Ecto neural progenitor cell (in vitro differentiated cells): ENCODE measurements around the gene RAB6B.

ENCODE experiments used
- DNase-seq: peaks from one replicate; pipeline ENCODE4 v3.0.0-alpha.2; 2018; ENCODE audit warnings: low spot score

RAB6B gene

DNA sequence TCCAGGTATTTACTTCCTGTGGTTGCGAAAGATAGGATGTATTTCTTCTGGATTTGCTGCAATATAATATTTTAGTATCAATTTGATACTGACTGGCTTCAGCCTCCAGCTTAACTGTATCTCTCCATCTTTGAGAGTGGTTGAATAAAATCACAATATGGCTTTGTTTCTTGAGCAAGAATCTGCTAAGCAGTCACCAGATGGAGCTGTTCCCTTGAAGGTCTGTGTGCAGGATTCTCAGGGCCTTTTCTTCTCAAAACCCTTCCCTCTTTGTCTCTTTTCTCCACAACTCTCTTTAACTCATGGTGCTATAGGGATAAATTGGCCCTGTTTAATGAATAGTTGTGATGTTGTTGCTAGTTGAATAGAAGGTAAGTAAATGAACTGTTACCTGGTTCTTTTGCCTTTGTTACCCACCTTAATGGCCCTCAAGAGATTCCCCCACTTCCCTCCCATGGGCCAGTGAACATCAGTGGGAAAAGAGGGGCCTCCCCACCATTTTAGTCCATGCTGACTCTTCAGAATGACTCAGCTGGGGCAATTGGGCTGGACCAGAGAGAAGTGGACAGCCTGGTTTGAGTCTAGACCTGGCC is 34.8 kb upstream of the RAB6B start:
- DNase-seq: no peak

- no peak for DNase-seq
Observed at GRCh38 chr3:133928903-133929607, 33.4 kb upstream of the RAB6B start.

- DNase-seq: no peak
Observed at GRCh38 chr3:133928136-133928893, 32.6 kb upstream of the RAB6B start.

DNA sequence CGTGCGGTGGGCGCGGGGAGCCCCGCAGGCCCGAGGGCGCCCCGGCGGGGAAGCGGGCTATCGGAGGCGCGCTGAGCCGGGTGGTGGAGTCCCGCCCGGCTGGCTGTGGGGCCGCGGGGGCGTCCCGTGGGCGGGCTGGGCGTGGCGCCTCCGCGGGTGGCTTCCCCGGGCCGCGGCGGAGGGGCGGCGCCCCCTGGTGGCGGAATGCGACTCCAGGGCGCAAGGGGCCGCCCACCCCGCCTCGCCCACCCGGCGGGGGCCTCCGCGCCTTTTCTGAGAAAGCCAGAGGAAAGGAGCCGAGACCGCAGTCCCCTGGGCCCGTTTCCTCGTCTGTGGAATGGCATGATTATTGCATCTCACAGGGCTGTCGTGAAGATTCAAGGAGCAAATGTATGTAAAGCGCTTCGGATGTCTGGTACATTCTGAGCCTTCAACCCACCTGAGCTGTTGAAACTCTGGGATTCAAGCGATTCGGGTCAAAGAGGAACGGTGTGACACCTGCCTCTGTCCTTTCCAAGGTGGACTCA is 31.9 kb upstream of the RAB6B start:
- peak; percentile 81 for DNase-seq

DNA sequence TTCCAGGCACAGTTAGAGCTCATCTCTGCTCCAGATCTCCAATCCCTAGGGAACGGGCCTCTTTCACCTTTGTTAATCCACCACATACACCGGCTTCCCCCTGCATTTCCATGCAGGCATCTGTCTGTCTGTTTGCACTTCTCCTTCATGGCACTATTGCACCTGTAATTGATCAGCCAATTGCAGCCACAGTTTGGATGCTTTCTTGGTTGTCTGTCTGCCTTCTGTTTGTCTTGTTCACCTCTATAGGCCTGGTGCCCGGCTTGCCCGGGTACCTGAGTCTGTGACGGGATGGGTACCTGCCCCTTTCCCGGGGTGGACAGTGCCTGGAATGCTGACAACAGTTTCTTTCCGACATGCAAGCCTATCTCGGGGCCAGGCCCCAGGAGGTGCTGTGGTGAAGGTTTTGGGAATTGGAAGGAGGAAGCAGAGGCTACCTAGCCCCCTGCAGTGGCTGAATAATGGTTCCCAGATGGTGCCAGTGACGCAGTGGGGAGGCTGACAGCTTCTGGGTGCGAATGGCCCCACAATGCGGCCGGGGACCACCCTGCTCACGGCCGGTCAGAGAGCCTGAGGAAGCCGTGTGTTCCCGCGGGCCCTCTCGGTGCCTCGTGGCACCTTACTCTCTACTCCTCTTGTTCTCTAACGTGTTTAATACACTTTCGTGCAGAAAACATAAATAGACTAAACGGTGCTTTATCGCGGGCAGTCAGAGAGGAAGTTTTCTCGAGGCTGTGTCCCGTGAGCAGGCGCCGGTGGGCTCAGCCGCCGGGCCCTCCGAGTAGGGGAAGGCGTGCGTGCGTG is 31.3 kb upstream of the RAB6B start:
- DNase-seq: no peak

DNA sequence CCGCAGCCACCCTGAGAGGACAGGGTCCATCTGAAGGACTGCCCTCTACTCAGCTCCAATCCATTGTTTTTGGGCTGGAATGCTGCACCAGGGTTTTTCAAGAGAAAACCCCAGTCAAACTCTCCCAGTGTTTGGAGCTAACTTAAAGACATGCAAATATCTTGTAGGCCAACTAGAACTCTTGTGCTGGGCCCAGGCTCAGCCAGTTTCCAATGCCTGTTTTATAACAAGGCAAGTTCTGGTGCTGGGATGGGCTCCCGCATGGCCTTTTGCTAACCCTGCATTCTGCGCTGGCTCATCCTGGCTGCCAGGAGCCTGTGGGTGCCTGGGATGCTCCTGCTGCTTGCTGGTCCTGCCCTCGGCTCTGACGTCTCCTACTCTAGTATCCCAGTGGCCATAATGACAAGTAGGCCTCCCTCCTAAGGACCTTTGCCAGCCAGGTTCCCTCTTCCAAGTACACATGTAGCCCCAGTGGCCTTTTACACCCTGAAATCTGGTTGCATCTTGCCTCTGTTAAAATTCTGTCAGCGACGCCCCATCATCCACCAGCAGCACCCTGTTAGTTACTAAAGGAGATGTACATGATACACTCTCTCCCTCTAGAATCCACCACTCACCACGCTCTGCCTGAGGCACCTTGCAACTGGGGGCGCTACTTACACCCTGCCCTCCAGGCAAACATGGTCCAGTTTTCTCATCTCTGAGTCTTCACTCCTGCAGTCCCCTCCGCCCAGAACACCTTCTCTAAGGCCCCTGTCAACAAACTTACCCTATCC is 30.5 kb upstream of the RAB6B start:
- DNase-seq: no peak

- DNase-seq: no peak
Observed at GRCh38 chr3:133924041-133924440, 28.4 kb upstream of the RAB6B start.

- DNase-seq: no peak
Observed at GRCh38 chr3:133921592-133921991, 25.9 kb upstream of the RAB6B start.

DNA sequence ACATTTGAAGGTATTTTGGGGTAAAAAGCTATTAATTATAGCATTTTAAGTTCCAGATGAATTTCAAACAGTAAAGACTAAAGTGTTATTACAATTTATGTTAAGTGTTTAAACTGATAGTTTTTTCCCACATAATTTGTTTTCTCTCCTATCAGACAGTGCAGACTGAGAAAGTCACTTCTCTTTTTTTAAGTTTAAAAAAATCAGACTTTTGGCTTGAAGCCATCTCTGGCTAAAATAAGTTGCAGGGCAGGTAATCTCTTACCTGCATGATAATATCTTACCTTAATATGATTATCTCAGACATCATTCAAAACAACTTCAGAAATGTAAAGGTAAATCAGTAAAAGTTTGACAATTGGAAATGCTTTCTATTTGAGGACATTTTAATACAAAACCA is 21.5 kb upstream of the RAB6B start:
- no peak for DNase-seq

GRCh38 chr3:133915685-133916658 is 20.3 kb upstream of the RAB6B start:
- DNase-seq: no peak

DNA sequence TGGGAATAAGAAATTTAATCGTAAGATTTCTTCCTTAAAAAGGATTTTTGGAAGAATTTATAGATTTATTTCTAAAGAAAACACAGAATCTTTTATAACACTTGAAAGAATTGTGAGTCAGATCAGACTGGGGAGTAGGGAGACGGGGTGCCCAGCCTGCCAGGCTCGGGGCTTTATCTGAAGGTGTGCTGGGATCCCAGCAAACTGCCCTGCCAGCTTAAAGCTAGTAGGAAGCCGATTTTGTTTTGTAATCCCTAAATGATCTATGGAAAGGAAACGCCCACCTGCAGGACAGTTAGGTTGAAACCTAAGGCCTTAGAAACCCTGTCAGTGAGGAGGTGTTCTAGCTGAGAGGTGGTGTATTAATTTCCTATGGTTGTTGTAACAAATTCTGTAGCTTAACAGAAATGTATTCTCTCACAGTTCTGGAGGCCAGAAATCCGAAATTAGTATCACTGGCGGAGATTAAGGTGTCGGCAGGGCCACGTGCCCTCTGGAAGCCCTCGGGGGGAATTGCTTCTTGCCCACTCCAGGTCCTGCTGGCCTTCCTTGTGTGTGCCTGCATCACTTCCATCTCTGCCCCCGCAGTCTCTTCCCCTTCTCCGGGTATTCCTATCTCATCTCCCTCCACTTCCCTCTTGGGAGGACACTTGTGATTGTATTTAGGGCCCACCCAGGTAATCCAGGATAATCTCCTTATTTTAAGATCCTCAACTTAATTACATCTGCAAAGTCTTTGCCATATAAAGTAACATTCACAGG is 19.3 kb upstream of the RAB6B start:
- no peak for DNase-seq

DNA sequence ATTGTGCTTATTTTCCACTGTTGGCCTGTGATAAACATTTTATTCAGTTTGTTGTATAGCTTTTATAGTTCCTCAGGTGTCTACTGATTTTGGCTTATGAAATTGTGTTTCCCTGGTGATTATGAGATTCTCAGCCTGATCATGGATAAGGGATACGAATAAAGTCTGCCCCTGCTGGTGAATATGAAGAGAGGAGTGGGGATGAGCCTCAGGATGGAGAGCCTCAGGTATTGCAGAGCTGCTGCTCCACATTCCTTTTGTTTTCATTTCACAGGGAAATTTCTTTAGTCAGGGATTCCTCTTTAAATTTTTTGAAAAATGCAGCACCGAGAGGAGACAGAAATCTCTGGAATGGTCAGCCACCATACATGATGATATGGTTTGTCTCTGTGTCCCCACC is 14.7 kb upstream of the RAB6B start:
- DNase-seq: no peak

DNA sequence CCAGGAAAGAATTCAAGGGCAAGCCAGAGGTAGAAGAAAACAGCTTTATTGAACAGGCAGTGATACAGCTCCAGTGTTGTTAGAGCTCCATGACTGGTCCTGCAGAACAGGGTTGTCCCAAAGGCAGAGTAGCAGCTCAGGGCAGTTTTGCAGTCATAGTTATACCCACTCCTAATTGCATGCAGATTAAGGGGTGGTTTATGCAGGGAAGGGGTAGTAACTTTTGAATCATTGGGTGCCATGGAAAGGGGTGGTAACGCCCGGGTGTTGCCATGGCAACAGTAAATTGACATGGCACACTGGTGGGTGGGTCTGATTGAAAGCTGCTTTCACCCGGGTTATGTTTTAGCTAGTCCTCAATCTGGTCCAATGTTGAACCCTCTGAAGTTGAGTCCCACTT is 9.7 kb upstream of the RAB6B start:
- no peak for DNase-seq

- DNase-seq: no peak
Observed at GRCh38 chr3:133901847-133902246, 6.2 kb upstream of the RAB6B start.

- no peak for DNase-seq
Observed at GRCh38 chr3:133901083-133901482, 5.4 kb upstream of the RAB6B start.

DNA sequence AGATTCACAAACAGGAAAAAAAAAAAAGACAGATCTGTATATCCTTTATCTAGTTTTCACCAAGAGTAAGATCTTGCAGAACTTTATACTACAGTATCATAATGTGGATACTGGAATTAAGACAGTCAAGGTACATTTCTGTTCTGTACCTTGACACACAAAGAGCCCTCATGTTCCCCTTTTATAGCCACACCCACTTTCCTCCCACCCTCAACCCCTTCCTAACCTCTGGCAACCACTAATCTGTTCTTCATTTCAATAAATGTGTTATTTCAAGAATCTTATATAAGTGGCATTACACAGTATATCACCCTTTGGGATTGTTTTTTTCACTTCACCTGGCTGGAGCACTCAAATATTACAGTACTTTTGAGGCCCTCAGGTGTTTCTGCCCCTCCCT is 3.6 kb upstream of the RAB6B start:
- DNase-seq: no peak

DNA sequence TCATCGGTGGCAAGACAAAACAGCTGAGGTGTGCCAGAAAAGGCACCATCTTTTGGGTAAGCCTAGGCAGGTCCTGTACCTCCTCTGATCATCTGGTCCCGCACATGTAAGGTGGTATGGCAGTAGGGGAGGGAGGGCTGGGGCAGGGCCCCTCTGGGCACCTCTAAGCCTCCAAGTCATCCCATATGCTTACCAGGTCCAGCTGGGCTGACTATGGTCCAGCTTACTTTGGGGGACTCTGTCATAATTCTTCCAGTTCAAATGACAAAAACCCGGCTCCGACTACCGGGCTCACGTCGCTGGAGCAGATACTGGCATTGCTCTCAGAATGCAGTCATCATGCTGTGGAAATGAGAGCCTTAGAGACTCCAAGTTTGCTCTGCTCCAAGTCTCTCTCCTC is 1.9 kb upstream of the RAB6B start:
- no peak for DNase-seq

DNA sequence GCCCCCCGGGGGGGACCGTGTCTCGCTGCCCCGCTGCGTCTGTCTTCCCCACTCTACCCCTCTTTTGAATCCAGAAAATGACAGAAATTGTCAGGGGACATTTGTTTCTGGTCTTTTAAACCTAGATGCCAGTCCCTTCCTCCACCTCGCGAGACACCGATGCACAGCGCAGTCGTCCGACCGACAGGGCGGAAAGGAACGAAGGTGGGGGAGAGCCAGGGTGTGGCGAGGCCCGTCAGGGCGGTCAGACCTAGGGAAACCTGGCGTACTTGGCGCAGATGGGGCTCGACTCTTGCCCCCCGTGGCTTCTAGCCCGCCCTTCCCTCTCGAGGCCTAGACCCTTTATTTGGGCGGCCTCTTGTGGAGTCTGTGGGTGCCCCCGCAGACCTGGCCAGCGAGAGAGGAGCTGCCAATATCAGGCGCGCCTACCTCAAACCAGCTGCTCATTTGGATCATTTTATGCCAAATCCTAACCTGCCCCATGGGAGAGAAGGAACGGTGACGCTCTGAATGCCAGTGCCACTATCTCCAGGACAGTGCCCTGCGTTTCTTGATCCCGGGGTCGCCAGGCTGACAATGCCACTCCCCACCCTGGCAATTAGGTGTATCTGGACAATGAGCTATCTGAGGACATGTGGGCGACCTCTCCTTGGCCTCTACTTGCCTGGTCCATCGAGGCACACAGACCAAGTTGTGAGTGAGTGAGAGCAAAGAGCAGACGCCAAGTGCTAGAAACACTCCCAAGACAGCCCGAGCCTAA is 500 bp upstream of the RAB6B start:
- peak; percentile 57 for DNase-seq
